GM19467 (cell line): ENCODE results near the gene GRID2.

Source experiments
- ATAC-seq: cut with Tn5 transposase; IDR thresholded peaks from one replicate; pipeline ENCODE4 v1.9.1; 2021; ENCODE audit warnings: mild to moderate bottlenecking, moderate library complexity; ENCODE audit not compliant: unreplicated experiment

GRID2 gene

DNA sequence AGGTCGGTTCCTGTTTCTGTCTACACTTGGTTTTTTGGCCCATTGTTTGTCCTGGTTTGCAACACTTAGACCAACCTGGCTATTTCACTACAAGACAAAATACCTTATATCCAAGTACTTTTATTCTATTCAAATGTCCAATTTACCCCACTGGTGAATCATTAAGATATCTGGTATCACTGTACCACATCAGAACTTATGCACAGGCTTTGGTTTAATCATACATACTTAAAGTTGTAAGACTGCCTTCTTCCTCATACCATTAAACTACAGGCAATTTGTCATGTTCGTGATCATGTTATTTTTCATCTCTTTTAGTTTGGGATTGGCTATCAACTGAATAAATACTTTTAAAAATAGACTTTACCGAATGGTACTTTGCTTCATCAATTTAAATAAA is 1471.8 kb downstream of the GRID2 start:
- no peak for ATAC-seq

DNA sequence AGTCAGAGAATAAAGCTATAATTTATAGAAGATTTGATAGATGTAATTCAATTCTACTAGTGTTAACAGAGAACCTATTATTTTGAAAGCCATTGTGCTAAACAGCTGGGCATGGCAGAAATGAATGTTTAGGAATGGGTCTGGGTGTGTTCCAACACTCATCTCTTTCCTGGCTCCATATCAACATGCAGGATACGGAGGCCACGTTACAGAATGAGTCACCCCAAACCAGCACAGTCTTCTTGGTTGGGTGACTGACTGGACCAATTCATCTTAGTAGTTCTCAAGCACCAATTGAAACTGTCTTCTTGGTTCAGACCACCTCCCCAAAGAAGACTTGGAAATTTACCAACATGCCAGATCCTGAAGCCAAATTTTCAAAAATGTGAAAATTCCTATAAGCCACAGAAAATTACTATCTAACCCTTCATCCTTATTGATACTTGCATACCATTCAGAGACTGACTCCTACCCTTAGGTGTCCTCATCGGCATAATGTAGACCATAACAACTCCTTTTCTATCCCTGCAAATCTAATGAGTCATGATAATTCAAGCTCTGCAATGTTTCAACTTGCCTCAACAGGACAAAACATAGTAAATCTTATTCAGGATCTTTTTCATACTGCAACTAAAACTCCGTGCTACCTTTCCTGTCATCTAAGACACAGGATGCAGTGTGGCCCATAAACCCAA is 1472.8 kb downstream of the GRID2 start:
- ATAC-seq, result no peak

DNA sequence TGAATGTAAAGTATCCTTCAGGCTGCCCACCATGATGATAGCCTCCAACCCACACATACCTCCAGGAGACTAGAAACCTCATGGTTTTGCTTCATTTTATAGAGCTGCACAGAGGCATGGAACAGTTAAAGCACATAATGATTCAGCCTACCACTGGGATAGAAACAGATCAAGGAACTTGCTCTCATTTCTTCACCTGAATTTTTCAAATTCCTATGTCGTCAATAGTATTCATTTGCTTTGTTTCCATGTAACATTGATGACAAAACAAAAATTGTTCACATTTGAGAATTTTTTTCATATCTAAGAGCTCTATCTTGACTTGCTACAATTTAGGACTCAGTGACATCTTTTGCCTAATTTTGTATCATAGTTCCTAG is 1473.3 kb downstream of the GRID2 start:
- no peak for ATAC-seq

DNA sequence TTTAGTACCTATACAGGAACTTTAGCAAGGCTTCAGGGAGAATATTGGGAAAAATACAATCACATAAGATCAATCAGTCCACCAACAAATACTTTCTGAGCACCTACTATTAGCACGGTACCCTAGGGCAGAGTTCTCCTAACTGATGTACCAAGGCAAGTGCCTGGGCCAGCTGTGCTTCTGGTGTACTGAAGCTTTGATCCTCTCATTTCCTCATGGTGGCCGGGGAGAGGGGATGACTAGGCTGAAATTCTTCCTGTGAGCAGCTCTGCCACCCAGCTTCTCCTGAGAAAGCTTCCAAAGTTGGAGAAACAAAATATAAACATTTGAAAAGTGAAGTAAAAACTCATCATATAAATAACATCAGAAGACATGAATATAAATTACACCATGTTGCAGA is 1475.5 kb downstream of the GRID2 start:
- no peak for ATAC-seq

DNA sequence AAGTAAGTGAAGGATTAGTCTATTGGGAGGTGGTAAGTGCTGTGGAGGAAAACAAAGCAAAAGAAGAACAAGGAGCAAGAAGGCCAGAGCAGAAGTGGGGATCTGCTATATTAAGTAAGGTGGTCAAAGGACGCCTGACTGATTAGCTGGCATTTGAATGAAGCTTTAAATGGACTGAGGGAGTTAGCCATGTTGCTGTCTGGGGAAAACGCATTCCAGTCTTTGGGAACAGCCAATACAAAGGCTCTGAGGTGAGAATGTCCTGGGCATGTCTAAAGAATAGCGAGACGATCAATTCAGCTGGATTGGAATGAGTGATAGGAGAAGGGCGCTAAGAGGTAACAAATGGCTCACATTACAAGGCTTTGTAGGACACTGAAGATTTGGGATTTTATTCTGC is 1476.3 kb downstream of the GRID2 start:
- no peak for ATAC-seq

DNA sequence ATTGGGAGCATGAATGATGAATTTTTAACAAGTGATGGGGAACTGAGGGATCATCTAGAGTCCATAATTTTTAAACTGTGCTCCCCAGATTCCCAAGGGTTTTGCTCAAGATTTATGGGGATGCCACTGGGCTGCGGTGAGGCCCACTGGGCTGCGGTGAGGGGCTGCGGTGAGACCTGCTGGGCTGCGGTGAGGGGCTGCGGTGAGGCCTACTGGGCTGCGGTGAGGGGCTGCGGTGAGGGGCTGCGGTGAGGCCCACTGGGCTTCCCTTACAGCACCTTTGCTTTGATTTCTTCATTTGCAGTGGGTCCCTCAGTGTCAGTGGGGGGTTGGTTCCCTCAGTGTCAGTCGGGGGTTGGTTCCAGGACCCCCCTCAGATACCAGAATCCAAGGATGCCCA is 1477.4 kb downstream of the GRID2 start:
- ATAC-seq, result no peak

DNA sequence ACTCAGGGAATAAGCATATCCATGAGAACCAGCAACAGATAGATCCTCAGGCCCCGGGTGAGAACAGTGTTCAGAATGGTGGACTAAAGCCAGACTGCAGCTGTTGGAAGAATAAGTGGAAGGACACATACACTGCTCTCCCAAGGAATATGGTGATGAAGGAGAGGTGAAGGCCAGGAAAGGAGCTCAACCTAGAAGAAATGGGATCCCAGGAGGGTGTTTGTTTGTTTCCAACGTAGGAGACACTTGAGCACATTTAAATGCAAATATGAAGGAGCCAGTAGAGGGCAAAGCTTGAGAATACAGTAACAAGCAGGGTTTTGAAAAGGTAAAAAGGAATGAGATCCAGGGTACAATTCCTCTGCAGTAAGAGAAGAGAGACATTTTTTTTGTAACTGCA is 1482.4 kb downstream of the GRID2 start:
- ATAC-seq, result no peak

DNA sequence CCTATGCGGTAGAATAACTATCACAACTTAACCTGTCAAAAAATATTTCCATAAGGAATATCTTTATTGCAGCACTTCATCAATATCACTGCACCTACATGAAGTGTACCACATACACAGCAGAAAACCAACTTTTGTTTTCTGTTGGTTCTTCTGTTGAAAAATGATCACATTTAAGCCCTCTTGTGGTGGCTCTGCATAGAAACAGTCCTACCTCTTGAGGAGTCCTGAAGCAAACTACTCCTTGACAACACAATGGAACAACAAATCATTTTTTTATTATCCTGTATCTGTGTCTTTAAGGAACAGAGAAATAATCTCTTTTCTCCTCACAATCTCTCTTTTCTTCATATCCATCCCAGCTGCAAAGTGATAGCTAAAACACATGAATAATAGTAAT is 1484.9 kb downstream of the GRID2 start:
- ATAC-seq, result no peak

DNA sequence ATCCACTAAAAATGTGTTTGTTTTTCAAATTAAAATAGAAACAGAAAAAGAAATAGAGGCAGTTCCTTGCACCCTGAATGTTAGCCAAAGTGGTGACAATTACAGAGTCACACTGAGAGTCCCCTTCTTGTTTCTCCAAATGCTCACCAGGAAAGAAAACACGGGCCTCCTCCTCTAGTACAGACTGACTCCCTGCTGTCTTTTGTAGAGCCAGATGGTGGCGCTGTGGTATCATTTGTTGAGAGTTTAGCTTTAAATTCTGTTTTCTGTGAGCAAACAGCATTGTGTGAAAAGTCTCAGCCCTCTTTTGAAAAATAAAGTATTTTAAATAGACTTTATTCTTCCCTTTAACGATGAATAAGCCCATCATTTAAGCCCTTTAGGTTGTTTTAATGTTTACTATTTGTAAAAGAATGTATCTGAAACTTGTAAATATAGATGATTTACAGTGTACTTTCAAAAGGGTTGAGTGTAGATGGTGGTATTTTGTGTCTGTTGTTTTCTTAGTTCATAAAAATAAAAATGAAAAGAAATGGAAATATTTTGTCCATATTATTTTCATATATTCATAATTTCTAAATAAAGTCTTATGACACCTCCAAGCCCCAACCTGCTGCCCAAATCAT is 1487.9 kb downstream of the GRID2 start:
- ATAC-seq, result no peak

DNA sequence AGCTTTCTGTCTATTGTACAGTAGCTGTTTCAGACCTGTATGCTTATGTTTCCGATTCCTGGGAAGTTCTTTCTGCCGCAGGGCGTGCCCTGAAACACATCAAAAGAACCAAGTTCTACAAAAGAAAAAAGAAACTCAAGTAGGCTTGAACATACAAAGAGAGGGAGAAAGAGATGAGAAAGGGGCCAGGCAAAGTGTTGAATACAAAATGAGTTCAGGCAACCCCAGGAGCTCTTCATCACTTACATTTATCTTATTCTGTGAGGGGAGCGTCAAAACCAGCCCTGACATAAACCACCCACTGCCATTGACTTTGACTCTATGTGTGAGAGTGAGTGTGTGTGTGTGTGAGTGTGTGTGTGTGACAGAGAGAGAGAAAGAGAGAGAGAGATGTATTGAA is 1498.3 kb downstream of the GRID2 start:
- no peak for ATAC-seq

DNA sequence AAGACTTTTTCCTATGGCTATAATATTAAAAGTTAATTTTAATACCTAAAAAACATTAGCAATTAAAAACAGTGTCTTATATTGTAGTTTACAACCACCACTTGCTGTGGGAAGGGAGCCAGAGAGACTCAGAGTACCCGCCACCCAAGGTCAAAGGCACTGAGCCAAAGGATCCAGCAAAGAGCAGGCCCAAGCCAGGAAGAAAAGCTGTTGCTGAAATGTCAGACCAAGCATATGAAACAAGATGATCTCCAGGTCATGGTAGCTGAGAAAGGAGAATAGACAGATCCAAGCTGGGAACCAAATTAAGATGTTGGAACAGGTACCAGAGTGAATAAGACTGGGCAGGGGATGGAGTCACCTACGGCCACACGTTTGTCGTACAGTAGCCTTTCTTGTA is 1506.0 kb downstream of the GRID2 start:
- ATAC-seq, result no peak

DNA sequence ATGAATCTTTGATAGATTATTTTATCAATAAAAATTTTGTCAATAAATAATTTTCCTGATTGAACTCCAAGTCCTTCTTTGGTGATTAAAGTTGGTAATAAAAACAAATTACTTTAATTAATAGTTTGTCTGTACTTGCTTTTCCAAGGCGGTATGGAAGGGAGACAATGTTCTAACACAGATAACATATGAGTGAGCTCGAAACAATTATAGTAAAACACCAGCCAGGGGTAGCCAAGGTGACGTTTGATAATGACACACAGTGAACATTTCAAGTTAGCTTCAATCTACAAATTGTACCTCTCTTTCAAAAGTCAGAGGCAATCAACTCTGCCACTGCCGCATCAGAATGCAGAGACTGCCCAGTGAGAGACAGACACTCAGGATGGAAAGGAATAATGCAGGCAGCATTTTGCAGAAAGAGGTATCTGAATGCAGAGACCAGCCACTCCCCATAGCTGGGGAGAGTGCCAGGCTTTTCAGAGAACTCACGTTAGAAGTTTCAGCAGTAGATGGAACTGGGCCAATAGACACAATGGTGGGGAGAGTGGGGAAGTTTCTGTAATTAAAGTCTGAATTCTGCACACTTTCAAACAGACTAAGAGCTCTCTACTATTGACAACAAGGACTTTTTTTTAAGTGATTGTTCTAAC is 1506.7 kb downstream of the GRID2 start:
- no peak for ATAC-seq

DNA sequence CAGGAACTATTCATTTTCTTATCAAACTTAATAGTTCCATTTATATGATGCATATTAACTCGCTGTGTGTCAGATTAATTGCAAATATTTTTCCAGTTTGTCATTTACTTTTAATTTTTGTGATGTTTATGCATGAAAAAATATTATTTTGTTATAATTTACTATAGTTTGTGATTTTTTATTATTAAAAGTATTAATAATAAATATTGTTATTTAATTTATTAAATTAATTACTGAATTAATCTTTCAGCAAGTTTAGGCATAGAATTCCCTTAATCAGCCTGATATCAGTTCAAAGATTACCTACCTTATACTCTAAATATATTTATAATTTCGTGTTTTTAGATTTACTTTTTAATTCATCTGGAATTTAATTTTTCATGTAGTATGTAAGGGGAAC is 1509.3 kb downstream of the GRID2 start:
- ATAC-seq, result no peak

DNA sequence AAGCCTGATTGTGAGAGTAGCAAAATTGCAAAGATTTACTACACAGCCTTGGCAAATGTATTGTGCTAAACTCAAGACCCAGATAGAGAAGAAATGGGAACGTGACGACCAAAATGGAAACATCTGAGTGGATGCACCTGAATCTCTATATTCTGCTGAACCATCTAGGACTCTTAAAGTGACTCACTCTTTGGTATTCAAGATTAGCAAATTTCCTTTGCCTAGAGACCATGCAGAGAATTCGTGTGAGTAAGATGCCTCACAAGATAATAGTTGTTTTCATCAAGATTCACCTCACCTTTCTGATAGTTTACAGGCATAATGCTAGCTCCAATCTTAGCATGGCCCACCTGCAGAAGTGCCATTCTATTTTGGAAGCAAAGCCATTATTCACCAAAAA is 1510.4 kb downstream of the GRID2 start:
- ATAC-seq, result no peak

DNA sequence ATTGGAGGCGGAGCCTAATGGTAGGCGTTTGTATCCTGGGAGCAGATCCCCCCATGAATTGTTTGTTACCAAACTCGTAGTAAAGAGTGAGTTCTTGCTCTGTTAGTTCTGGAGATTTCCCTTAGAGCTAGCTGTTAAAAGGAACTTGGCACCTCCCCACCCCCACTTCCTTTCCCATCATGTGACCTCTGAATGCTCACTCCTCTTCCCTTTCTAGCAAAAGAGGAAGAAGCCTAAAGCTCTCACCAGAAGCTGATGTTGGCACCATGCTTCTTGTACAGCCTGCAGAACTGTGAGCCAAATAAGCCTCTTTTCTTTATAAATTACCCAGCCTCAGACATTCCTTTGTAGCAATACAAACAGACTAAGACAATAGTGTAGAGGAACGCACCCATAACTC is 1511.0 kb downstream of the GRID2 start:
- ATAC-seq, result peak; percentile 51
